H9 (cell line): Measurements from ENCODE around the gene RPS29. TPM values are rescaled to one million over a fixed set of nuclear protein-coding genes. Genes with fewer than 3 reads are reported as not detected.

Source experiments
- DNase-seq: peaks from one replicate; pipeline ENCODE4 v3.0.0-alpha.2; 2017
- H2AFZ ChIP-seq: one replicate; pipeline ENCODE4 v1.6.1; 2013; ENCODE audit warnings: mild to moderate bottlenecking, low read length, control low read depth, moderate library complexity
- H2AK5ac ChIP-seq: 2 replicates; pipeline ENCODE4 v1.6.1; 2013; ENCODE audit warnings: low read length, control low read depth, mixed read lengths; ENCODE audit not compliant: insufficient read length
- H2BK120ac ChIP-seq: one replicate; pipeline ENCODE4 v1.6.1; 2013; ENCODE audit warnings: low read depth, mild to moderate bottlenecking, low read length, control low read depth, inconsistent platforms; ENCODE audit not compliant: poor library complexity, severe bottlenecking
- H2BK12ac ChIP-seq: 2 replicates; pipeline ENCODE4 v1.6.1; 2013; ENCODE audit warnings: low read length, control low read depth, mixed read lengths, low read depth; ENCODE audit not compliant: insufficient read length
- H2BK15ac ChIP-seq: 2 replicates; pipeline ENCODE4 v1.6.1; 2013; ENCODE audit warnings: low read depth, low read length, control low read depth
- H2BK20ac ChIP-seq: one replicate; pipeline ENCODE4 v1.6.1; 2013; ENCODE audit warnings: low read depth, mild to moderate bottlenecking, low read length, control low read depth, inconsistent platforms; ENCODE audit not compliant: poor library complexity, severe bottlenecking
- H2BK5ac ChIP-seq: 2 replicates; pipeline ENCODE4 v1.6.1; 2013; ENCODE audit warnings: low read length, control low read depth, mixed read lengths; ENCODE audit not compliant: insufficient read length
- H3K14ac ChIP-seq: 2 replicates; pipeline ENCODE4 v1.6.1; 2013; ENCODE audit warnings: low read length, control low read depth; ENCODE audit not compliant: insufficient read depth
- H3K18ac ChIP-seq: 2 replicates; pipeline ENCODE4 v1.6.1; 2013; ENCODE audit warnings: low read depth, mild to moderate bottlenecking, mixed read lengths, low read length, control low read depth; ENCODE audit not compliant: insufficient read length
- H3K23ac ChIP-seq: 2 replicates; pipeline ENCODE4 v1.6.1; 2013; ENCODE audit warnings: low read length, control low read depth, mixed read lengths, low read depth; ENCODE audit not compliant: insufficient read length
- H3K23me2 ChIP-seq: 2 replicates; pipeline ENCODE4 v1.6.1; 2013; ENCODE audit warnings: low read depth, mild to moderate bottlenecking, mixed read lengths, low read length, control low read depth; ENCODE audit not compliant: insufficient read length, poor library complexity, severe bottlenecking
- H3K27ac ChIP-seq: 2 replicates; pipeline ENCODE4 v1.5.1; 2013; ENCODE audit warnings: low read length, control low read depth, mixed read lengths, low read depth; ENCODE audit not compliant: insufficient read length
- H3K27me3 ChIP-seq: 2 replicates; pipeline ENCODE4 v1.6.1; 2013; ENCODE audit warnings: low read length, control low read depth, inconsistent platforms; ENCODE audit not compliant: insufficient read depth
- H3K4ac ChIP-seq: 2 replicates; pipeline ENCODE4 v1.6.1; 2013; ENCODE audit warnings: low read depth, mild to moderate bottlenecking, control low read depth, inconsistent platforms, low read length, moderate library complexity
- H3K4me1 ChIP-seq: 2 replicates; pipeline ENCODE4 v1.6.1; 2013; ENCODE audit warnings: low read length, control low read depth, inconsistent platforms; ENCODE audit not compliant: insufficient read depth
- H3K4me2 ChIP-seq: 2 replicates; pipeline ENCODE4 v1.6.1; 2013; ENCODE audit warnings: low read length, control low read depth, mixed read lengths; ENCODE audit not compliant: insufficient read length, insufficient read depth
- H3K56ac ChIP-seq: 2 replicates; pipeline ENCODE4 v1.6.1; 2013; ENCODE audit warnings: low read depth, mild to moderate bottlenecking, mixed read lengths, low read length, control low read depth; ENCODE audit not compliant: insufficient read length
- H3K79me1 ChIP-seq: 2 replicates; pipeline ENCODE4 v1.6.1; 2013; ENCODE audit warnings: low read depth, mild to moderate bottlenecking, moderate library complexity, low read length, control low read depth, inconsistent platforms; ENCODE audit not compliant: insufficient read depth, poor library complexity, severe bottlenecking
- H3K79me2 ChIP-seq: 2 replicates; pipeline ENCODE4 v1.6.1; 2013; ENCODE audit warnings: low read length, control low read depth, inconsistent platforms; ENCODE audit not compliant: insufficient read depth
- H3K9ac ChIP-seq: 2 replicates; pipeline ENCODE4 v1.6.1; 2013; ENCODE audit warnings: low read length, control low read depth, mixed read lengths; ENCODE audit not compliant: insufficient read length; ENCODE audit errors: extremely low read depth
- H3K9me3 ChIP-seq: one replicate; pipeline ENCODE4 v1.6.1; 2013; ENCODE audit warnings: low read depth, low read length, inconsistent platforms; ENCODE audit not compliant: control insufficient read depth
- H3T11ph ChIP-seq: one replicate; pipeline ENCODE4 v1.6.1; 2013; ENCODE audit warnings: mild to moderate bottlenecking, low read length, control low read depth, inconsistent platforms
- H4K20me1 ChIP-seq: one replicate; pipeline ENCODE4 v1.6.1; 2013; ENCODE audit not compliant: control insufficient read depth, insufficient read length, insufficient read depth
- H4K5ac ChIP-seq: 2 replicates; pipeline ENCODE4 v1.6.1; 2013; ENCODE audit warnings: low read depth, mild to moderate bottlenecking, mixed read lengths, low read length, control low read depth; ENCODE audit not compliant: insufficient read length
- H4K8ac ChIP-seq: replicated peaks from 2 replicates; pipeline ENCODE4 v1.6.1; 2013; ENCODE audit warnings: low read length, control low read depth, mixed read lengths, low read depth; ENCODE audit not compliant: insufficient read length
- H4K91ac ChIP-seq: 2 replicates; pipeline ENCODE4 v1.6.1; 2013; ENCODE audit warnings: low read depth, mild to moderate bottlenecking, moderate library complexity, mixed read lengths, low read length, control low read depth; ENCODE audit not compliant: insufficient read length
- H3K27ac Mint-ChIP-seq, 3 experiments: 2 replicates in 2 of 3; 3 replicates in 1 of 3; pipeline ENCODE4 v1.8.0; 2020 to 2021; ENCODE audit warnings: mixed read lengths in 3 of 3, mild to moderate bottlenecking in 1 of 3, moderate library complexity in 1 of 3
- H3K27me3 Mint-ChIP-seq: 2 replicates; pipeline ENCODE4 v1.8.0; 2021; ENCODE audit warnings: low read depth, mild to moderate bottlenecking, moderate library complexity, mixed read lengths
- H3K36me3 Mint-ChIP-seq, 3 experiments: 2 replicates in 2 of 3; 3 replicates in 1 of 3; pipeline ENCODE4 v1.8.0; 2020 to 2021; ENCODE audit warnings: low read depth in 3 of 3, mixed read lengths in 3 of 3; ENCODE audit not compliant: insufficient read depth in 1 of 3
- H3K4me1 Mint-ChIP-seq, 2 experiments: 2 replicates each; pipeline ENCODE4 v1.8.0; 2020; ENCODE audit warnings: mixed read lengths in 2 of 2
- H3K4me3 Mint-ChIP-seq, 2 experiments: 2 replicates in 1 of 2; 3 replicates in 1 of 2; pipeline ENCODE4 v1.8.0; 2020 to 2021; ENCODE audit warnings: mild to moderate bottlenecking in 2 of 2, mixed read lengths in 2 of 2, moderate library complexity in 1 of 2
- H3K9me3 Mint-ChIP-seq, 2 experiments: 2 replicates in 1 of 2; 3 replicates in 1 of 2; pipeline ENCODE4 v1.8.0; 2020; ENCODE audit warnings: mild to moderate bottlenecking in 2 of 2, mixed read lengths in 2 of 2, moderate library complexity in 1 of 2
- CTCF ChIP-seq: fragments of 200-600 bp; sonication (generic); conservative IDR thresholded peaks from 3 replicates; pipeline ENCODE4 v1.8.0; 2021; ENCODE audit warnings: antibody characterized with exemption, mild to moderate bottlenecking
- WGBS: extraction: QIAGEN DNeasy Blood & Tissue Kit; methylation state at CpG from one replicate; pipeline ENCODE4 v1.1.7; 2013; ENCODE audit warnings: missing lambda C conversion rate, low lambda C conversion rate, mixed read lengths; ENCODE audit not compliant: insufficient read length; ENCODE audit errors: extremely low coverage; 5-methylcytosine and 5-hydroxymethylcytosine counted together
- total RNA-seq: library from RNA; stranded (reverse); gene quantifications from 2 replicates; pipeline ENCODE4 v1.2.1, GENCODE V29; 2021

Gene RPS29
- total RNA-seq, 1 experiment from 2014 or later: 1,963 TPM

- H3K9ac ChIP-seq: no peak overlapping the region
- no peak overlapping the region for H2BK15ac ChIP-seq
- DNase-seq: no peak
- H2BK5ac ChIP-seq: no peak overlapping the region
- peaks cover 24% of the 10 kb centered on the region for H3K79me2 ChIP-seq
- Mint-ChIP-seq H3K4me3 (peak overlapping the region in 1 of 2 experiments; percentile 47; a peak in 1 of 5 replicates), H3K4me1 (peaks cover 26 to 35% of the 10 kb centered on the region in 2 experiments), H3K27ac (peak overlapping the region in 2 of 3 experiments; percentile 53 to 75; a peak in 4 of 7 replicates), H3K27me3 (peaks cover 3% of the 10 kb centered on the region; the same call in 1 of the 2 replicates), H3K36me3 (peaks cover 58 to 64% (median 59%) of the 10 kb centered on the region in 3 experiments), H3K9me3 (no peaks in the 10 kb centered on the region)
- no peak overlapping the region for H4K91ac ChIP-seq
- no CpG with 5 or more reads among the region's 9 CpGs for WGBS
- TF ChIP-seq CTCF: no peak
- no peak overlapping the region for H2BK20ac ChIP-seq
- no peak overlapping the region for H2BK12ac ChIP-seq
- peaks cover 11% of the 10 kb centered on the region for H3K23me2 ChIP-seq
- H4K5ac ChIP-seq: no peak overlapping the region
- H2AK5ac ChIP-seq: no peak overlapping the region
- no peaks in the 10 kb centered on the region for H3K27me3 ChIP-seq
- no peaks in the 10 kb centered on the region for H3K9me3 ChIP-seq
- H4K8ac ChIP-seq: no peak overlapping the region
- no peak overlapping the region for H2BK120ac ChIP-seq
- H3K27ac ChIP-seq: no peak overlapping the region
- peaks cover 9% of the 10 kb centered on the region for H3K79me1 ChIP-seq
- peak overlapping the region; percentile 60 for H3K18ac ChIP-seq
- no peak overlapping the region for H3T11ph ChIP-seq
- no peaks in the 10 kb centered on the region for H4K20me1 ChIP-seq
- H3K56ac ChIP-seq: no peak overlapping the region
- H3K4ac ChIP-seq: no peak overlapping the region
- no peak overlapping the region for H3K4me2 ChIP-seq
- peaks cover 5% of the 10 kb centered on the region; the same call in 1 of the 2 replicates for H3K4me1 ChIP-seq
- H3K14ac ChIP-seq: no peak overlapping the region
- H3K23ac ChIP-seq: no peak overlapping the region
- no peak overlapping the region for H2AFZ ChIP-seq
Observed at GRCh38 chr14:49581209-49582112, 4.7 kb downstream of the RPS29 start.
